Measurements from ENCODE around the gene RPTOR.

RPTOR gene

DNA sequence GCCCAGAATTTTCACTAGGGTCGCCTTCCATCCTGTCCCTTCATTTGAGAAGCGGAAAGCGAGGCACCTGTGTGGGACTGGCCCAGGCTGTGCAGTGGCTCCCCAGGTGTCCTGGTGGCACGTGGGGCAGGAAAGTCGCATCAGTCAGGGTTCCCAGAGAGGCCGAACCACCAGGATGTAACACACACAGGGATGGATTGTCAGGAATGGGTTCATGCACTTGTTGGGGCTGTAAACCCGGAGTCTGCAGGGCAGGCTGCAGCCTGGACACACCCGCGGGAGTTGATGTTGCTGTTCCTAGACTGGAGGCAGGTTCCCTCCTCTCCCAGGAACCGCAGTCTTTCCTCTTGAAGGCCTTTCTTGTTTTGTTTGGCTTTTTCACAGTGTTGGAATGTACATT is 30.7 kb upstream of the RPTOR start:
- no peak for TF ChIP-seq CTCF (IDR thresholded peaks at IDR 0.05)
- no peak for DNase-seq (ENCODE audit: low spot score)
- H3K4me3 ChIP-seq, result no peak overlapping the region
- H3K27ac ChIP-seq, result no peak overlapping the region

- no peak for TF ChIP-seq CTCF (IDR thresholded peaks at IDR 0.05)
- DNase-seq (ENCODE audit: low spot score), result no peak
- no peak overlapping the region for H3K27ac ChIP-seq
- H3K4me3 ChIP-seq, result no peak overlapping the region
Observed at GRCh38 chr17:80516171-80516932, 28.3 kb upstream of the RPTOR start.

GRCh38 chr17:80517641-80518040 is 27.0 kb upstream of the RPTOR start:
- no peak for TF ChIP-seq CTCF (IDR thresholded peaks at IDR 0.05)
- Histone ChIP-seq H3K27ac (no peak overlapping the region), H3K4me3 (no peak overlapping the region)
- DNase-seq (ENCODE audit: low spot score), result no peak

GRCh38 chr17:80518392-80518791 is 26.2 kb upstream of the RPTOR start:
- no peak for DNase-seq (ENCODE audit: low spot score)
- Histone ChIP-seq H3K4me3 (no peak overlapping the region), H3K27ac (no peak overlapping the region)
- TF ChIP-seq CTCF (IDR thresholded peaks at IDR 0.05), result no peak

GRCh38 chr17:80519091-80519781 is 25.4 kb upstream of the RPTOR start:
- TF ChIP-seq CTCF (IDR thresholded peaks at IDR 0.05), result no peak
- Histone ChIP-seq H3K27ac (no peak overlapping the region), H3K4me3 (no peak overlapping the region)
- DNase-seq (ENCODE audit: low spot score), result no peak

- H3K4me3 ChIP-seq, result no peak overlapping the region
- no peak for TF ChIP-seq CTCF (IDR thresholded peaks at IDR 0.05)
- H3K27ac ChIP-seq, result no peak overlapping the region
- DNase-seq (ENCODE audit: low spot score), result no peak
Observed at GRCh38 chr17:80520810-80521455, 23.7 kb upstream of the RPTOR start.

Data from coronary artery (tissue), 2 donors.